ENCODE data around the gene LDHD. TPM values are rescaled to one million over a fixed set of nuclear protein-coding genes. Genes with fewer than 3 reads are reported as not detected.

Gene LDHD
- total RNA-seq, 1 donor from 2014 or later, result 0.65 TPM

DNA sequence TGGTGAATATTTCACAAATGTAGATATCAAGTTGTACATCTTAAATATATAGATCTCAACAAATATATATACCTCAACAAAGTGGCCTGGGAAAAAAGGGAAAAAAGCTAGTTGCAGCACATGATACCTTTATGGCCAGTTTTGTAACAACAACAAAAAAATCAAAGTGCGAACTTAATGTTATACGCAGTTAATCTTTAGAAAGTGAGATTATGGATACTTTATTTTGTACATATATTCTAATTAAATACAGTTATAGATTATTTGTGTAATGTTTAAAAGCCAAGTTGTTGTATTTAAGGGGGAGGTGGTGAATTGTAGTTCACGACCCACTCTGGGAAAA is 31.4 kb upstream of the LDHD start:
- Mint-ChIP-seq H3K4me3 (peak overlapping the region; percentile 86), H3K4me1 (peaks cover 4% of the 10 kb centered on the region), H3K36me3 (peaks cover 28% of the 10 kb centered on the region), H3K9me3 (peaks cover 30% of the 10 kb centered on the region), H3K27me3 (ENCODE audit: low read depth) (no peaks in the 10 kb centered on the region), H3K27ac (no peak overlapping the region)
- TF ChIP-seq, protein P1, sequence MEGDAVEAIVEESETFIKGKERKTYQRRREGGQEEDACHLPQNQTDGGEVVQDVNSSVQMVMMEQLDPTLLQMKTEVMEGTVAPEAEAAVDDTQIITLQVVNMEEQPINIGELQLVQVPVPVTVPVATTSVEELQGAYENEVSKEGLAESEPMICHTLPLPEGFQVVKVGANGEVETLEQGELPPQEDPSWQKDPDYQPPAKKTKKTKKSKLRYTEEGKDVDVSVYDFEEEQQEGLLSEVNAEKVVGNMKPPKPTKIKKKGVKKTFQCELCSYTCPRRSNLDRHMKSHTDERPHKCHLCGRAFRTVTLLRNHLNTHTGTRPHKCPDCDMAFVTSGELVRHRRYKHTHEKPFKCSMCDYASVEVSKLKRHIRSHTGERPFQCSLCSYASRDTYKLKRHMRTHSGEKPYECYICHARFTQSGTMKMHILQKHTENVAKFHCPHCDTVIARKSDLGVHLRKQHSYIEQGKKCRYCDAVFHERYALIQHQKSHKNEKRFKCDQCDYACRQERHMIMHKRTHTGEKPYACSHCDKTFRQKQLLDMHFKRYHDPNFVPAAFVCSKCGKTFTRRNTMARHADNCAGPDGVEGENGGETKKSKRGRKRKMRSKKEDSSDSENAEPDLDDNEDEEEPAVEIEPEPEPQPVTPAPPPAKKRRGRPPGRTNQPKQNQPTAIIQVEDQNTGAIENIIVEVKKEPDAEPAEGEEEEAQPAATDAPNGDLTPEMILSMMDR (IDR thresholded peaks at IDR 0.05; ENCODE audit: unreplicated experiment), result no peak
- DNase-seq (ENCODE audit: low spot score in 2 of 2, unreplicated experiment in 2 of 2), result no peak

DNA sequence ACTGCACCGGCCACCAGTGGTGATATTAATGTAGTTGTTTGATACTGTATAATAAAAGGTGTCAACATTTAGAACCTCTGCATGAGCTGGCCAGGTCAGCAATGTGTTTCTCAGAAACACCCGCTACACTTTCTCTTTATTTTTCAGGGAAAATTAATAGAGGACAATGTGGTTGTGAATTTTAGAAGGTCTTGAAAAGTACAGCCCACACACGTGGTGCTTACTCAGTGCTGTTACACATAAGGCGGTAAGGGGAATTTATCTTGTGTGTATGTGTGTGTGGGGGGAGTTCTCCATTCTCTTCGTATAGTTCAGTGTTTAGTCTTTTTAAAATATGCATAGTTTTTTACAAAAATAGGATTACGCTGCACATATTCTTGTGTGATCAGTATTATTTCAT is 27.4 kb upstream of the LDHD start:
- TF ChIP-seq, protein P1 (IDR thresholded peaks at IDR 0.05; ENCODE audit: unreplicated experiment), result no peak
- no peak overlapping the region for H3K27ac Mint-ChIP-seq
- peaks cover under 1% of the 10 kb centered on the region for H3K4me1 Mint-ChIP-seq
- H3K36me3 Mint-ChIP-seq, result peaks cover under 1% of the 10 kb centered on the region
- DNase-seq (ENCODE audit: low spot score in 2 of 2, unreplicated experiment in 2 of 2), result no peak
- H3K27me3 Mint-ChIP-seq (ENCODE audit: low read depth), result no peaks in the 10 kb centered on the region
- H3K9me3 Mint-ChIP-seq, result peaks cover 6% of the 10 kb centered on the region
- no peak overlapping the region for H3K4me3 Mint-ChIP-seq

DNA sequence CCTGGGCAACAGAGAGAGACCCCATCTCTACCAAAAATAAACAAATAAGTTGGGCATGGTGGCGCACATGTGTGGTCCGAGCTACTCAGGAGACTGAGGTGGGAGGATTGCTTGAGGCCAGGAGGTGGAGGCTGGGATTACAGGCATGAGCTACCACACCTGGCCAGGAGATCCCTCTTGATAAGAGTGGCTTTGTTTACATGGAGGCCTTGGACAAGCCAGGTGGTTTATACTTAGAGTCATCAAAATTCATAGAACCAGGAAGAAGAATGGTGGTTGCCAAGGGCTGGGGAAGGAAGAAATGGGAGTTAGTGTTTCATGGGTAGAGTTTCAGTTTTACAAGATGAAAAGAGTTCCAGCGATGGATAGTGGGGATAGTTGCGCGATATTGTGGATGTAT is 22.9 kb upstream of the LDHD start:
- no peaks in the 10 kb centered on the region for H3K9me3 Mint-ChIP-seq
- H3K4me3 Mint-ChIP-seq, result no peak overlapping the region
- TF ChIP-seq, protein P1 (IDR thresholded peaks at IDR 0.05; ENCODE audit: unreplicated experiment), result no peak
- H3K27ac Mint-ChIP-seq, result no peak overlapping the region
- DNase-seq (ENCODE audit: low spot score in 2 of 2, unreplicated experiment in 2 of 2), result no peak
- H3K4me1 Mint-ChIP-seq, result no peaks in the 10 kb centered on the region
- no peaks in the 10 kb centered on the region for H3K27me3 Mint-ChIP-seq (ENCODE audit: low read depth)
- H3K36me3 Mint-ChIP-seq, result no peaks in the 10 kb centered on the region

DNA sequence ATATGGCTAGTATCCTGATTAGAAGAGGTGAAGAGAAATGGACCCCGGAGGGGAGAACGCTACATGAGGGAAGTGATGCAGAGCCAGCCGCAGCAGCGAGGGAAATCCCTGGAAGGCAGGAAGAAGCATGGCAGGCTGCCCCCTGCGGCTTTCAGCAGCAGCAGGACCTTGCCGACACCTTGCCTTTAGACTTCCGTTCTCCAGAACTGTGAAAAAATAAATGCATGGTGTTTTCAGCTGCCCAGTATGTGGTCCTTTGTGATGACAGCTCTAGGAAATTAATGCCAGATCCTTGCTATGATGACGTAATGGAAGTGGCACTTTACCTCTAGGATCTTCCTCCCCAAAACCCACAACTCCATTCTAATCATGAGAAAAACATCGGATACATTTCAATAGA is 22.1 kb upstream of the LDHD start:
- no peak overlapping the region for H3K27ac Mint-ChIP-seq
- DNase-seq (ENCODE audit: low spot score in 2 of 2, unreplicated experiment in 2 of 2), result no peak
- TF ChIP-seq, protein P1 (IDR thresholded peaks at IDR 0.05; ENCODE audit: unreplicated experiment), result no peak
- H3K4me3 Mint-ChIP-seq, result no peak overlapping the region
- no peaks in the 10 kb centered on the region for H3K9me3 Mint-ChIP-seq
- no peaks in the 10 kb centered on the region for H3K4me1 Mint-ChIP-seq
- H3K27me3 Mint-ChIP-seq (ENCODE audit: low read depth), result no peaks in the 10 kb centered on the region
- no peaks in the 10 kb centered on the region for H3K36me3 Mint-ChIP-seq

DNA sequence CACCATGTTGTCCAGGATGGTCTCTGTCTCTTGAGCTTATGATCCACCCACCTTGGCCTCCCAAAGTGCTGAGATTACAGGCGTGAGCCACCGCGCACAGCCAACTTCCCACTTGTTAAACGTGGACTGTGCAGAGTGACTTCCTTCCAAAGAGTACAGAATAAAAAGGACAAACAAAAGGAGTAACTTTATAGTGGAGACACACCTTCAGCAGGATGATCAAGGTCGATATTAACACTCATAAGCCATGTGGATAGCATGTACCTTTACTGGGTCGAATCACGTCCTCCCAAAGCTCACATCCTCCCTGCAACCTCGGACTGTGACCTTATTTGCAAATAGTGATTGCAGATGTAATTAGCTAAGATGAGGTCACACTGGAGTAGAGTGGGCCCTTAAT is 21.7 kb upstream of the LDHD start:
- Mint-ChIP-seq H3K4me1 (no peaks in the 10 kb centered on the region), H3K4me3 (no peak overlapping the region), H3K36me3 (no peaks in the 10 kb centered on the region), H3K27me3 (ENCODE audit: low read depth) (no peaks in the 10 kb centered on the region), H3K9me3 (no peaks in the 10 kb centered on the region), H3K27ac (no peak overlapping the region)
- no peak for DNase-seq (ENCODE audit: low spot score in 2 of 2, unreplicated experiment in 2 of 2)
- TF ChIP-seq, protein P1 (IDR thresholded peaks at IDR 0.05; ENCODE audit: unreplicated experiment), result no peak

DNA sequence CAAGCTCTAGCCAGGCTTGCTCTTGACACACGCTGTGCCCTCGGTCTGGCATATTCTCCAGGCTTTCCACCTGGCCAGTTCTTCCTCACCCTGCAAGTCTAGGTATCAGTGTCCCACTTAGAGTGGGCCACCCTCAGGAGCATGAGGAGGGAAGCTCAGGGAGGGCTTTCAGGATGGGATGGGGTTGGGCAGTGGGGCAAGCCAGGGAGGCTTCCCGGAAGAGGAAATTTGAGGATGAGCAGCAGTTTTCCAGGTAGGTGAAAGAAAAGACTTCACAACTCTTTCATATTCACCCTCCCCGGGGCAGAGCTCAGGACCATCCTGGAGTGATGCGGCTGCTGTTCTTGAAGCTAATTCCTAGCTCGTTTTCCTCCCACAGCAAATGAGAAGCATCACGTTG is 14.5 kb upstream of the LDHD start:
- peaks cover 14% of the 10 kb centered on the region for H3K9me3 Mint-ChIP-seq
- TF ChIP-seq, protein P1 (IDR thresholded peaks at IDR 0.05; ENCODE audit: unreplicated experiment), result no peak
- H3K27ac Mint-ChIP-seq, result no peak overlapping the region
- H3K4me1 Mint-ChIP-seq, result peaks cover 5% of the 10 kb centered on the region
- H3K36me3 Mint-ChIP-seq, result peaks cover 6% of the 10 kb centered on the region
- no peaks in the 10 kb centered on the region for H3K27me3 Mint-ChIP-seq (ENCODE audit: low read depth)
- H3K4me3 Mint-ChIP-seq, result no peak overlapping the region
- no peak for DNase-seq (ENCODE audit: low spot score in 2 of 2, unreplicated experiment in 2 of 2)
